Measurements from ENCODE around the gene LRRFIP1. TPM values are rescaled to one million over a fixed set of nuclear protein-coding genes. Genes with fewer than 3 reads are reported as not detected.
A peak's percentile ranks its signal among the peaks of the same experiment; 100 is the strongest.

Gene LRRFIP1
- total RNA-seq, 3 donors from 2014 or later (not counting 1 experiment from before 2014, with no cell fraction given) = 163 to 207 (median 188) TPM

DNA sequence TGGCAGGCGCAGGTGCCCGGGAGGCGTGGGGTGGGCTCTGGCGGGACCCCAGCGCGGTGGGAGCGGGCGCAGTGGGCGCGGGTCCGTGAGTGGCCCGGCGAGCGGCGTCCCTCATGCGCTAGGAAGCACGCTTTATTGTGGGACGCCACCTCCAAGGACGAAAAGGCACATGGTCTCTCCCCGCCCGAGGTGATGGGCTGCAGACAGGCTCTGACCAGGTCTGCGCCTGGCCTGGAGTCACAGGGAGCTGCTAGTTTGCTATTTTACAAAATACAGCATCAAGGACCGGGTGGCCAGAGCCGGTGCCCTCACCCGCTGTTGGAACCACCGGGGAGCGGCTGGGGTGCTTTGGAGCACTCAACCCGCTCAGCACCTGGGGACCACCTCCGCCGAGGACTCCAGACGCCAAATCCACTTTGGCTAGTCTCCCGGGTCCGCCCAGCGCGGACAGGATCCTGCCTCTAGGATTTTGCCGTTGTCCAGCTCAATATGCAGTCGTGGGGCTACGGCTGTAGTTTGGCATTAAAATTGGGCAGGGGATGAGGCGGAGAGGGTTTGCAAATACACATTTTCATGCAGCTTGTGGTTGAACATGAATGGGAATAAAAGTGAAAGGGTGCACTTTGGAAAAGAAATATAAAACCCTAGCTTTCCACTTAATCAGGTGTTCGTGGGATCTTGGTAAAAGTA lies 65.4 kb downstream of the LRRFIP1 start:
- peaks cover 78 to 80% of the 10 kb centered on the region in 2 donors for H3K4me1 Mint-ChIP-seq
- H3K4me1 ChIP-seq (ENCODE audit: control insufficient read depth, insufficient read depth, low read length) = peaks cover 71% of the 10 kb centered on the region
- DNase-seq = no peak

DNA sequence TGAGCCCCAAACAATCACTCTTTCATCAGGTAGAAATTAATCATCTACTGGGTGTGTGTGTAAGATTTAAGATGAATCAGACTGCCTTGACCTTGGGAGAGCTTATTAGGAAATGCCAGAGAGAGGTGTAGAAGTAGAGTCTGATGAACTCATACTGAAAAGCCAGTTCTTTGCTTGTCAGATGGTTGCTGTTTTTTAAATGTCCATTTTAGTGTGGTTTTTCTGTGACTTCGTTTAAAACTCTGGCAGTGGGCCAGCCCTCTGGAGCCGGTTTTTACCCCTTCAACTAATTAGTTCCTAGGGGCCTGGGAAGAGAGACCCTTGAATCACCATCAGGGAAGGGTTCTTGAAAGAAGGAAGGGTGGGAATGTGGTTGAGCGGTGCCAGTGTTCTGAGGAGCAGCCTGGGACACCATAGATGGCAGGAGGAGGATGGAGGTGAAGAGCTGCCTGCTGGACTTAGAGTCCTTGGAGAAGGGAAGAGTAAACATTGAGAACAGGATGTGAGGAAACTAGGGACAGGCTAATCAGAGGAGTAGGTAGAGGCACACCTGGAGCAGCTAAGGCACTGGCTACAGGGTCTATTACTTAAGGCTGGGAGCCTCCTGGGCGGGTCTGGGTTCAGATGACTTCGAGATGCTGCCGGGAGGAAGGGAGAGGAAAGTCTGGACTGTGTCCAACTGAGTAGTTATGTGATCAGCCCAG lies 66.1 kb downstream of the LRRFIP1 start:
- H3K27ac Mint-ChIP-seq = peak overlapping the region; percentile 95 to 99
- Histone ChIP-seq H3K9me3 (ENCODE audit: control insufficient read depth, insufficient read depth, low read length) (no peaks in the 10 kb centered on the region), H3K27ac (ENCODE audit: low read length) (peak overlapping the region; percentile 93), H3K4me3 (ENCODE audit: low read length) (peak overlapping the region; percentile 76), H3K4me1 (ENCODE audit: control insufficient read depth, insufficient read depth, low read length) (peaks cover 70% of the 10 kb centered on the region), H3K27me3 (ENCODE audit: control insufficient read depth, insufficient read depth, low read length) (no peaks in the 10 kb centered on the region), H3K36me3 (ENCODE audit: control insufficient read depth, insufficient read depth, low read length) (no peaks in the 10 kb centered on the region)
- peak overlapping the region; percentile 98 for H3K4me3 Mint-ChIP-seq
- peaks cover 80 to 82% of the 10 kb centered on the region in 2 donors for H3K4me1 Mint-ChIP-seq
- H3K9me3 Mint-ChIP-seq = no peaks in the 10 kb centered on the region
- ATAC-seq = peak in 1 of 3 donors; percentile 16
- H3K36me3 Mint-ChIP-seq = no peaks in the 10 kb centered on the region
- no peaks in the 10 kb centered on the region for H3K27me3 Mint-ChIP-seq (ENCODE audit: low read depth in 2 of 2)
- TF ChIP-seq, protein P1, sequence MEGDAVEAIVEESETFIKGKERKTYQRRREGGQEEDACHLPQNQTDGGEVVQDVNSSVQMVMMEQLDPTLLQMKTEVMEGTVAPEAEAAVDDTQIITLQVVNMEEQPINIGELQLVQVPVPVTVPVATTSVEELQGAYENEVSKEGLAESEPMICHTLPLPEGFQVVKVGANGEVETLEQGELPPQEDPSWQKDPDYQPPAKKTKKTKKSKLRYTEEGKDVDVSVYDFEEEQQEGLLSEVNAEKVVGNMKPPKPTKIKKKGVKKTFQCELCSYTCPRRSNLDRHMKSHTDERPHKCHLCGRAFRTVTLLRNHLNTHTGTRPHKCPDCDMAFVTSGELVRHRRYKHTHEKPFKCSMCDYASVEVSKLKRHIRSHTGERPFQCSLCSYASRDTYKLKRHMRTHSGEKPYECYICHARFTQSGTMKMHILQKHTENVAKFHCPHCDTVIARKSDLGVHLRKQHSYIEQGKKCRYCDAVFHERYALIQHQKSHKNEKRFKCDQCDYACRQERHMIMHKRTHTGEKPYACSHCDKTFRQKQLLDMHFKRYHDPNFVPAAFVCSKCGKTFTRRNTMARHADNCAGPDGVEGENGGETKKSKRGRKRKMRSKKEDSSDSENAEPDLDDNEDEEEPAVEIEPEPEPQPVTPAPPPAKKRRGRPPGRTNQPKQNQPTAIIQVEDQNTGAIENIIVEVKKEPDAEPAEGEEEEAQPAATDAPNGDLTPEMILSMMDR (IDR thresholded peaks at IDR 0.05) = no peak
- DNase-seq = peak in 1 of 2 donors; percentile 51
- WGBS (ENCODE audit: insufficient coverage) = 5% methylated on average over 6 of the region's 6 CpGs
- intact Hi-C loops (cut with micrococcal nuclease) = loop anchor here (1.0 to 10.0 kb wide), 4 partner anchors 13 to 211 kb away; no protein-coding TSS in a partner anchor

More for the DNA sequence above, 65.4 kb downstream of the LRRFIP1 start:
- Mint-ChIP-seq H3K27me3 (ENCODE audit: low read depth in 2 of 2) (no peaks in the 10 kb centered on the region), H3K27ac (peak overlapping the region; percentile 95 to 99), H3K4me3 (peak overlapping the region; percentile 98), H3K36me3 (no peaks in the 10 kb centered on the region), H3K9me3 (no peaks in the 10 kb centered on the region)
- WGBS (ENCODE audit: insufficient coverage) = under 1% methylated on average over 39 of the region's 40 CpGs
- peak overlapping the region; percentile 76 for H3K4me3 ChIP-seq (ENCODE audit: low read length)
- no peaks in the 10 kb centered on the region for H3K36me3 ChIP-seq (ENCODE audit: control insufficient read depth, insufficient read depth, low read length)
- no peak for ATAC-seq
- no peaks in the 10 kb centered on the region for H3K9me3 ChIP-seq (ENCODE audit: control insufficient read depth, insufficient read depth, low read length)
- intact Hi-C loops (cut with micrococcal nuclease) = loop anchor here (1.0 to 10.0 kb wide), 4 partner anchors 14 to 212 kb away; no protein-coding TSS in a partner anchor
- TF ChIP-seq, protein P1 (IDR thresholded peaks at IDR 0.05) = no peak
- H3K27ac ChIP-seq (ENCODE audit: low read length) = peak overlapping the region; percentile 93
- H3K27me3 ChIP-seq (ENCODE audit: control insufficient read depth, insufficient read depth, low read length) = no peaks in the 10 kb centered on the region

DNA sequence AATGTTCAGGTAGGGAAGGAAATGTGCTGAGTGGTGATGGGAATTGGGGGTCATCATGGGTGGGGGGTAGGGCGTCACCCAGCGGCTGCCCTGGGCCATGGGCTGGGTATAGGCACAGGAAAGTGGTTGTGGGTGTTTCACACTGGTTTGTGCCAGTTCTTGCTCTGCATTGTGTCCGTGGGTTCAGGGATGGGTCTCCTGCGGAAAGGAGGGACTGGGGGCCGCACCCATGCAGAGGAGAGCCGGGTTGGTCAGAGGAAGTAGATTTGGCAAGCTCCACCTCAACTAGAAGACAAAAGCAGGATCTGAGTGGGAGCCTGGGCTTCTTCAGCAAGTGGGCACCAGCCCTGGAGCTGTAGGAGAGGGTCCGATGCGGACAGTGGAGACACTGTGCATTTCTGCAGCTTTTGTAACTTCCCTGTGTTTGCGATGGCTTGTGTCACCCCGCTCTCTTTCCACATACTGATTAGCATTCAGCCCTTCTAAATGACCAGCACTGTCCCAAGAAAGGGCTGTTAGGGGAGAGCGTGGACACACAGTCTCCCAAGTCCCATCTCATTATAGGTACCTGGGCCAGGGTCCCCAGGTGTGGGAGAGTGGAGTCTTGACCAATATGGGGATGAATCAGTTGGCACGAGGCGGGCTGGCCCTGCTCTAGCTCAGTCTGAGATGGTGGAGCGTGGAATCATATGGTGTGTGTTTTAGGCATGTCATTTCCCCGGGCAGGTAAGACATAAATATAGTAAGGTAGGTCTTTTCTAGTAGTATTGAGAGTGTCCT lies 67.2 kb downstream of the LRRFIP1 start:
- Histone ChIP-seq H3K4me3 (ENCODE audit: low read length) (peak overlapping the region; percentile 76), H3K9me3 (ENCODE audit: control insufficient read depth, insufficient read depth, low read length) (no peaks in the 10 kb centered on the region), H3K4me1 (ENCODE audit: control insufficient read depth, insufficient read depth, low read length) (peaks cover 68% of the 10 kb centered on the region), H3K27ac (ENCODE audit: low read length) (peak overlapping the region; percentile 93), H3K27me3 (ENCODE audit: control insufficient read depth, insufficient read depth, low read length) (no peaks in the 10 kb centered on the region), H3K36me3 (ENCODE audit: control insufficient read depth, insufficient read depth, low read length) (no peaks in the 10 kb centered on the region)
- peak in 1 of 2 donors; percentile 52 for DNase-seq
- Mint-ChIP-seq H3K27me3 (ENCODE audit: low read depth in 2 of 2) (no peaks in the 10 kb centered on the region), H3K4me3 (peak overlapping the region; percentile 98), H3K27ac (peak overlapping the region; percentile 95 to 99), H3K9me3 (no peaks in the 10 kb centered on the region), H3K36me3 (no peaks in the 10 kb centered on the region), H3K4me1 (peaks cover 74 to 79% of the 10 kb centered on the region in 2 donors)
- WGBS (ENCODE audit: insufficient coverage) = 6% methylated on average over 15 of the region's 15 CpGs
- intact Hi-C loops (cut with micrococcal nuclease) = loop anchor here (1.0 to 10.0 kb wide), 4 partner anchors 8 to 210 kb away; no protein-coding TSS in a partner anchor
- no peak for ATAC-seq
- TF ChIP-seq, protein P1 (IDR thresholded peaks at IDR 0.05) = no peak
